HG02642 (cell line): ENCODE measurements around the gene FANCI.

ENCODE experiments used
- ATAC-seq: cut with Tn5 transposase; IDR thresholded peaks from one replicate; pipeline ENCODE4 v1.9.1; 2021; ENCODE audit warnings: mild to moderate bottlenecking; ENCODE audit not compliant: unreplicated experiment, poor library complexity

FANCI gene

DNA sequence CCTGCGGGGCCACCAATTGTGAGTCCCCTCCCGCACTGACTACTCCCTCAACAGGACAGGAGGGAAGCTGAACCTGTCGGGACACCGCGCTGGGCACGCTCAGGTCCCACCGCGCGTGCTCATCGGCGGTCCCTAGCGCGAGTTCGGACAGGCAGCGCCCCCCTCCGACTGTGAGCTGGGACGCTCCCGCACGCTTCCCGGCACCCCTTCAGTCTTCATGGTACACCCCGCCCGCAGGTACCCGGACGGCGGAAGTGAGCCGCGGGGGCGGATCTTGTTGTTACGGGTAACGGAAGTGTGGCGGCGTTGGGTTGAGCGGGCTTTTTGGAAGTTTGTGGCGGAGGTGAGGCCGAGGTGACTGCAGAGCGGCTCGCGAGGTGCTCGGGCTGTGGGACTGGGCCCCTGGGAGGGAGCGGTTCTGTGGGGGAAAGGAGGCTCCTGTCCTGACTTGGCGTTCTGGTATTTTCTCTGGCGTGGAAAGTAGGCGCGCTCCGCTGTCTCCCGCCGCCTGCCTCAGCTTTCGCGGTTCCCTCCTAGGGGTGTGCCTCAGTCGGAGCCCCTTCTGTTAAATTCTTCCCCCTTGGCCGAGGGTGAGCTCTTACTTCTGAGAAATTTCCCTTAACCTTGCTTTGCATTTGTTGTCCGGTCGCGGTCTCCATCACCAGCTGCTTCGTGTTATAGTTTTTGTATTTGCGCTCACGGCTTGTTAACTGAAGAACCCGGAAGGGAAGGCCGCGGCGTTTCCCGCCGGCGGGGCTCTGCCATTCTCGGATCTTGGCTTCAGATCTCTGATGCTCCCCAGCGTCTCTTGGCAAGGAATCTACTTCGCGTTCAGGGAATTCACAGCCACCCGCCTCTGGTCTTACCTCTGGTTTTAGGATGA is at the start of gene FANCI:
Gene FANCI (plus strand): TSS at position 289 of the 883 bp plus-strand sequence. CDS start 3,669 bp downstream, outside the sequence.
- ATAC-seq = peak; percentile 95

GRCh38 chr15:89194608-89195007 is 49.2 kb upstream of the FANCI start:
- ATAC-seq = no peak

GRCh38 chr15:89195836-89196235 is 47.9 kb upstream of the FANCI start:
- ATAC-seq = no peak

GRCh38 chr15:89196241-89196640 is 47.5 kb upstream of the FANCI start:
- ATAC-seq = no peak

DNA sequence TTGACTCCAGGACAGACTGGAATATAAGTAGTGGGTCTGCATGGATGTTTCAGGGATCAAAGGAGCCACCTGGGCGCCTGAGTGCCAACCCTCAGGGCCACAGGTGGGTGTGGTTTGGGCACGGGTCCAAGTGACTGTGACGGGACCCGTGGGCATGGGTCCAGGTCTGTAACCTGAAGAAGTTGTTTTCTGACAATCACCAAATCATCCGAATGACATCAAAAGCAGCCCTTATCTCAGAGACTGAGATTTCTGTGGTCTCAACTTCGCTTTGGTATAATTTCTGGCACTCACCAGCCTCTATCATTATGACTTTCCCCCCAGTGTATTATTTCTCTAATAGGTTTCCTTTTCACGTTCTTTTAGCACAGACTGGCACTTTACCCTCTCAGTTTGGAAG is 46.8 kb upstream of the FANCI start:
- no peak for ATAC-seq

DNA sequence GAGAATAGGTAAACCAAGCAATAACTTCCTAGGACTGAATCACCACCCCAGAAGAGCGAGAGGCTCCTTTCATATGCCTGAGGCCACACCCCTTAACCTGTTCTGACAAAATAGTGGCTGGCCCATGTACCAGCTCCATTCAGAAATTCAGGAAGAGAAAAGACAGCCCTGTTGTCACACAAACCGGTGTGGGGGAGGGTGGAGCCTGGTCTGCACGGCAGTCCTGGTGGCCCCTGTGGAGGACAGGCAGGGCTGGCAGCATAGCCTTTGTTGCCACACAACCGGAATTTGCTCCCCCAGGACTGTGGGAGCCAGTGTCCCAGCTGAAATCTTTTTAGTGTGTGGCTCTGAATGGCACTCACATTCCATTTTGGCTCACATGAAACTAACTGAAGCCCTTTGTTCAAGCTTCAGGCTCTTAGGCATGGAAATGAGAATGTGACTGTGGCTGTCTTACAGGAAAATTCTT is 46.2 kb upstream of the FANCI start:
- ATAC-seq = no peak

- ATAC-seq = no peak
Measured at GRCh38 chr15:89198196-89198595, 45.6 kb upstream of the FANCI start.

- ATAC-seq = no peak
Measured at GRCh38 chr15:89198934-89199333, 44.8 kb upstream of the FANCI start.

DNA sequence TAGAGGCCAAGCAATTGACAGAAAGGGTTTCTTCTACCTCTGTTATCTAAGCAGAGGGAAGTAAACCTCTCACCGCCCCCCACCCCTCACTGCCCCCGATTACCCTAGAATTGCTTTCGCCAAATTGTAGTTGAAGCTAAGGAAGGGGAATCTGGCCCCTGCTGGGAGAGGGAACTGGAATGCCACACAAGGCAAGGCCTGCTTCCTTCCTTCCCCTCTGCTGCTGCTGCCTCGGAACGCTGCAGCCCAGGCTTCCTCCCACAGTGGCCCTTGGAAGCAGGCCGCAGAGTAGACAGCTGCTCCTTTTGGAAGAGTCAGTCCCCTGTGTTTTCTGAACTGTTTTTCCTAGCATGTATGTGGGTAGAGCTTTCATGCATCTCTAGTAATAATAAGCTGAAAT is 44.0 kb upstream of the FANCI start:
- no peak for ATAC-seq

DNA sequence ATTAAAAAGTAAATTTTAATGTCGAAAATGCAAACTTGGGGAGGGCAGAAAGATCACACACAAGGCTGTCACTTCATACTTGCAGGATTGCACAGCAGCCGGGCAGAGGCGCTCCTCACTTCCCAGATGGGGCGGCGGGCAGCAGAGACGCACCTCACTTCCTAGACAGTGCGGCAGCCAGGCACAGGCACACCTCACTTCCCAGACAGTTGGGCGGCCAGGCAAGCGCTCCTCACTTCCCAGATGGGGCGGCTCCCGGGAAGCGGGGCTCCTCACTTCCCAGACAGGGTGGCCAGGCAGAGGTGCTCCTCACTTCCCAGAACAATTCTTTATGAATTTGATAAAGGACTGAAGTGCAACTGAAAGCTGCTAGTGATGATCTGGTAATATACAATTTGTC is 43.6 kb upstream of the FANCI start:
- no peak for ATAC-seq

DNA sequence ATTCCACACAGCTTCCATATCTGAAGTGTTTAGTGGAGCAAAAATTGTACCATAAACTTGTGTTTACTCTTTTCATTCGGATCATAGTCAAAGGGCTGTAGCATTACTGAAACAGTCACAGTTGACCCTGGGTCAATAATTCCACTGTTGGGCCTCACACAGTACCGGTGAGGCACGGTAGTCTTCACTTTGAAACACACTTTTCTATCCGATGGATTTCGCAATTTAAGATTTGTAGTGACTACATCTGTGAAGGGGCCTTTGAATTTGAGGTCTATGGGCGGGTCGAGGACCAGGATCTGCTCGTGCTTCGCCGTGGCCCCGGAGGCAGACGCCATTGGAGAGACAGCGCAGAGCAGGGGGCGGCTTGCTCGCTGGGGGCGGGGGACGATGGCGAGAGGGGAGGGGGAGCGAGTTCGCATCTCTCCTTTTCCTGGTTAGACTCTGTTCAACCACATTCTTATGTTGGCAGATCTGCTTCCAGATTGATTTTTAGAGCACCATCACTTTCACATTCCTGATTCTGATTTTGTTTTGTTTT is 42.2 kb upstream of the FANCI start:
- no peak for ATAC-seq

GRCh38 chr15:89203705-89204273 is 40.0 kb upstream of the FANCI start:
- ATAC-seq = no peak

- ATAC-seq = no peak
Measured at GRCh38 chr15:89205991-89206585, 37.7 kb upstream of the FANCI start.

- ATAC-seq = peak; percentile 77
Measured at GRCh38 chr15:89206908-89207331, 36.9 kb upstream of the FANCI start.

DNA sequence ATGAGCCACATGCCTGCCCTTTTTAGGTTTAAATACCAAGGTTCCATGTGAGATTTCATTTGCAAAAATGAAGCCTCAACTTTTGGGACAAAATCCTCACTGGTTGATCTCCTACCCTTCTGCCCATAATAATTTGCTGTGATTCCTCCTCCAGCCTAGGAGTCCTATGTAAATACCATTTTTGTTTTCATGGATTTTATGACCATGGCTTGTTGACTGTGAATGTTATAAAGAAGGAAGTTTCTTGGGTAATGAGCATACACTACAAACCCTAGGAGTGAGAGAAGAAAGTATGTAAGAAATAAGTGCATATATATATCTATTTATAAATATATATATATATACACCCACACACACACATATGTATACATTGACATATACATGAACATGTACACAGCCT is 35.5 kb upstream of the FANCI start:
- ATAC-seq = no peak

DNA sequence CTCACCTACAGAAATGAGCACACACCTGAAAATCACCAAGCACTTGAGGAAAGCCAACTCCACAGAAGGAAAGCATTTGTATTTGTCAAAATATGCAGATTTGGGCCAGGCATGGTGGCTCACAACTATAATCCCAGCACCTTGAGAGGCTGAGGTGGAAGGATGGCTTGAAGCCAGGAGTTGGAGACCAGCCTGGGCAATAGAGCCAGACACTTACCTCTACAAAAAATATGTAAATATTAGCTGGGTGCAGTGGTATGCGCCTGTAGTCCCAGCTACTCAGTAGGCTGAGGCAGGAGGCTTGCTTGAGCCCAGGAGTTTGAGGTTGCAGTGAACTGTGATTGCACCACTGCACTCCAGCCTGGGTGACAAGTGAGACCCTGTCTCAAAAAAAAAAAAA is 34.7 kb upstream of the FANCI start:
- no peak for ATAC-seq

DNA sequence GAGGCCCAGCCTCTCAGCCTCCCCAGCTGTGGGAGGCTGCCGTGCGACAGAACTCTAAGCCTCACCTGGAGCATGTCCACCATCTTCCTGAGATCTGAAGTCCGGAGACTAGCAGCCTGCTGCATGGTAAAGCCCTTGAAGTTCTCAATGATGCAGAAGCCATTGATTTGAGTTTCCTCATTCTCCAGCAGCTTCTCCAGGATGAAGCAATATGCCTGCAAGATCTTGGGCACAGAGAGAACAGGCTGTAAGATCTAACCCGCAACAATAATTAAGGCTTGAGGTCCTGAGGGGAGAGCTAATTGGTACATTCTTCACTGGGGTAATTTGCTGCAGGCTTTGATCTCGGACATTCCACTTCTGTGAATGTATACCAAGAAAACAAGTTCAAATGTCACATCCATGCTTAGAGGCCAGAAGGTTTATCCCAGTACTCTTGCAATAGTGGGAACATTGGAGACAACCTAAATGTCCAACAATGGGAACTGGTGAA is 32.1 kb upstream of the FANCI start:
- ATAC-seq = no peak

DNA sequence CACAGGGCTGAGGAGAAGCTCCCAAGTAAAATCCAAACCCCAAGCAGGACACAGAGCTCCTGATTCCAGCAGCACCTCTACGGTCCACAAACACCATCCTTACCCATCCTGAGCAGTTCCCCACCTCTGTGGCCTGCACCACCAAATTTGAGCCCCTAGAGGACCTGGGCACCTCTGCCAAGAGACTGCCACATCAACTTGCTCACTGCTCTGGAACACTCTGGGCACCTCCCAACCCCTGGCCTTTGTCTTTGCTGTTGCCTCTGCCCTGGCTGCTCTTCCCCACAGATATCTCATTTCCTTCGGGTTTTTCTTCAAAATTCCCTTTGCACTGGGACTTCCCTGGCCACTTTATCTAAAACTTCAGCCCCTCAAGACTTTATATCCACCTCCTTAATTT is 28.2 kb upstream of the FANCI start:
- no peak for ATAC-seq

- ATAC-seq = no peak
Measured at GRCh38 chr15:89217031-89217430, 26.7 kb upstream of the FANCI start.

- no peak for ATAC-seq
Measured at GRCh38 chr15:89217686-89218376, 25.9 kb upstream of the FANCI start.
